ENCODE results near the gene PAPSS2.
"Not testable (repeated sequence)": the region's sequence is repeated elsewhere in the genome, so short reads cannot be mapped to it uniquely, and the experiment has no call there.

The PAPSS2 gene

GRCh38 chr10:87748244-87748643 lies 88.6 kb downstream of the PAPSS2 start:
- DNase-seq (ENCODE audit: low read depth, low spot score): not testable (repeated sequence)

- no peak for DNase-seq (ENCODE audit: low read depth, low spot score)
Observed at GRCh38 chr10:87750001-87750671, 90.5 kb downstream of the PAPSS2 start.

GRCh38 chr10:87750817-87751216 lies 91.1 kb downstream of the PAPSS2 start:
- DNase-seq (ENCODE audit: low read depth, low spot score): no peak

GRCh38 chr10:87751274-87751673 lies 91.6 kb downstream of the PAPSS2 start:
- no peak for DNase-seq (ENCODE audit: low read depth, low spot score)

- no peak for DNase-seq (ENCODE audit: low read depth, low spot score)
Observed at GRCh38 chr10:87752566-87752965, 92.9 kb downstream of the PAPSS2 start.

- DNase-seq (ENCODE audit: low read depth, low spot score): no peak
Observed at GRCh38 chr10:87753995-87754866, 94.6 kb downstream of the PAPSS2 start.

- DNase-seq (ENCODE audit: low read depth, low spot score): no peak
Observed at GRCh38 chr10:87757685-87758084, 98.0 kb downstream of the PAPSS2 start.

- DNase-seq (ENCODE audit: low read depth, low spot score): no peak
Observed at GRCh38 chr10:87759551-87759950, 99.9 kb downstream of the PAPSS2 start.

- DNase-seq (ENCODE audit: low read depth, low spot score): no peak
Observed at GRCh38 chr10:87760195-87760905, 100.7 kb downstream of the PAPSS2 start.

- DNase-seq (ENCODE audit: low read depth, low spot score): no peak
Observed at GRCh38 chr10:87761153-87761552, 101.5 kb downstream of the PAPSS2 start.

GRCh38 chr10:87761892-87762291 lies 102.2 kb downstream of the PAPSS2 start:
- DNase-seq (ENCODE audit: low read depth, low spot score): no peak

- DNase-seq (ENCODE audit: low read depth, low spot score): no peak
Observed at GRCh38 chr10:87763086-87763861, 103.6 kb downstream of the PAPSS2 start.

GRCh38 chr10:87764072-87764934 lies 104.6 kb downstream of the PAPSS2 start:
- no peak for DNase-seq (ENCODE audit: low read depth, low spot score)

GRCh38 chr10:87765666-87766376 lies 106.1 kb downstream of the PAPSS2 start:
- DNase-seq (ENCODE audit: low read depth, low spot score): no peak

GRCh38 chr10:87767253-87767652 lies 107.6 kb downstream of the PAPSS2 start:
- no peak for DNase-seq (ENCODE audit: low read depth, low spot score)

GRCh38 chr10:87771871-87772500 lies 112.3 kb downstream of the PAPSS2 start:
- DNase-seq (ENCODE audit: low read depth, low spot score): no peak

- DNase-seq (ENCODE audit: low read depth, low spot score): no peak
Observed at GRCh38 chr10:87775766-87776165, 116.1 kb downstream of the PAPSS2 start.

- no peak for DNase-seq (ENCODE audit: low read depth, low spot score)
Observed at GRCh38 chr10:87776328-87776727, 116.7 kb downstream of the PAPSS2 start.

GRCh38 chr10:87781545-87781944 lies 121.9 kb downstream of the PAPSS2 start:
- no peak for DNase-seq (ENCODE audit: low read depth, low spot score)

Measured in activated naive CD8-positive, alpha-beta T cell treated with anti-CD3 and anti-CD28 coated beads, Interleukin-2, amount 50 U/mL, for 16 hours (primary cell).